HG03159 (cell line): ENCODE data around the gene ATF7IP2.
"Not testable (repeated sequence)": the region's sequence is repeated elsewhere in the genome, so short reads cannot be mapped to it uniquely, and the experiment has no call there.

Experiments
- ATAC-seq: cut with Tn5 transposase; IDR thresholded peaks from one replicate; pipeline ENCODE4 v1.9.1; 2021; ENCODE audit warnings: mild to moderate bottlenecking, moderate library complexity; ENCODE audit not compliant: unreplicated experiment

Gene ATF7IP2

DNA sequence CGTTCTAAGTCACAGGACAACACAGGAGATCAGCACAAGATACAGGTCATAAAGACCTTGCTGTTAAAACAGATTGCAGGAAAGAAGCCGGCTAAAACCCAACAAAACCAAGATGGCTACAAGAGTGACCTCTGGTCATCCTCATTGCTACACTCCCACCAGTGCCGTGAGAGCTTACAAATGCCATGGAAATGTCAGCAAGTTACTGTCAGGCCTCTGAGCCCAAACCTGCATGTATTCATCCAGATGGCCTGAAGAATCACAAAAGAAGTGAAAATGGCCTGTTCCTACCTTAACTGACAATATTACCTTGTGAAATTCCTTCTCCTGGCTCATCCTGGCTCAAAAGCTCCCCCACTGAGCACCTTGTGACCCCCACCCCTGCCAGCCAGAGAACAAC lies 119.4 kb downstream of the ATF7IP2 start:
- not testable (repeated sequence) for ATAC-seq

DNA sequence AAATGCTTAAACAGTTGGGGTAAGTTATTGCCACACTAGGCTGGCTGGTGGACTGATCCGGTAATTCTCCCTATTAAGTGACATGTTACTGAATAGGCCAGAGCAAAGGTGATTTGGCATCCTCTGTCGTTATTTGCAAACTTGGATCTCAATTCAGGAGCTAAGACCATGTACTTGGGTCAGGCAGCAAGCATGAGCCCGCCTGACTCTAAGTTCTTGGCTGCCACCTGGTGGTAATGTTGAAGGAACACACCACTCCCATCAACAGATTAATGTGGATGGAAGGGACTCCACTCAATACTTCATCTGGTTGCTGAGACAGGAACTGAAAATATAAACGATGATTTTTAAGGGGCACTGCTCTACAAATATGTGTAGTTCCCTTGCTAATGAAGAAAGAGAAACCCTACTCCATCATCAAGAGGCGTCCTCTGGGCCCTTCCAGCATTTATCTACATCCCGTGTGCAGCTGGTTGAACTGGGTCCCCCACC lies 123.7 kb downstream of the ATF7IP2 start:
- peak; percentile 72 for ATAC-seq

DNA sequence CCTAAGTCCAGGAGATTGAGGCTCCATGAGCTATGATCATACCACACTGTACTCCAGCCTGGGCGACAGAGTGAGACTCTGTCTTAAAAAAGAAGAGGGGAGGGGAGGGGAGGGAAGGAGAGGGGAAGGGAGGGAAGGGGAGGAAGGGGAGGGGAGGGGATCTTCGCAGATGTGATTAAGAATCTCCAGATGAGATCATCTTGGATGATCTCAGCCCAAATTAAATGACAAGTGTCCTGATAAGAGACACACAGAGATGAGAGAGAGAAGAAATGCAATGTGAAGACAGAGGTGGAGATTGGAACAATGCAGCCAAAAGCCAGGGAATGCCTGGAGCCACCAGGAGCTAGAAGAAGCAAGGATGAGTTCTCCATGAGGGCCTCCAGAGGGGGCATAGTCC lies 124.4 kb downstream of the ATF7IP2 start:
- no peak for ATAC-seq

DNA sequence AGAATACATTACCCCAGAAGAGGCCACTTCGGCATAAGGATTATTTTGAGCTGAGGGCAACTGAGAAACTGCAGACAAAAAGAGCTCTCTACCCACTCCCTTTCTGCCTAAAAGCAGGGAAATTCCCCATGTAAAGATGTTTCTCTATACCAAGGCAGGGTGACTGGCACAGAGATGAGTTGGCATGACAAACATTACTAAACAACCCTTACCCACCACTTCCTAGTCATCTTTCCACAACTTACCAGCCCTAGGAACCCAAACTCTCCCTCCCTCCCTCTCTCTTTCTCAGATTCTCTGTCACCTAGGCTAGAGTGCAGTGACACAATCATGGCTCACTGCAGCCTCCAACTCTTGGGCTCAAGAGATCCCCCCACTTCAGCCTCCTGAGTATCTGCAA lies 126.0 kb downstream of the ATF7IP2 start:
- ATAC-seq = no peak

DNA sequence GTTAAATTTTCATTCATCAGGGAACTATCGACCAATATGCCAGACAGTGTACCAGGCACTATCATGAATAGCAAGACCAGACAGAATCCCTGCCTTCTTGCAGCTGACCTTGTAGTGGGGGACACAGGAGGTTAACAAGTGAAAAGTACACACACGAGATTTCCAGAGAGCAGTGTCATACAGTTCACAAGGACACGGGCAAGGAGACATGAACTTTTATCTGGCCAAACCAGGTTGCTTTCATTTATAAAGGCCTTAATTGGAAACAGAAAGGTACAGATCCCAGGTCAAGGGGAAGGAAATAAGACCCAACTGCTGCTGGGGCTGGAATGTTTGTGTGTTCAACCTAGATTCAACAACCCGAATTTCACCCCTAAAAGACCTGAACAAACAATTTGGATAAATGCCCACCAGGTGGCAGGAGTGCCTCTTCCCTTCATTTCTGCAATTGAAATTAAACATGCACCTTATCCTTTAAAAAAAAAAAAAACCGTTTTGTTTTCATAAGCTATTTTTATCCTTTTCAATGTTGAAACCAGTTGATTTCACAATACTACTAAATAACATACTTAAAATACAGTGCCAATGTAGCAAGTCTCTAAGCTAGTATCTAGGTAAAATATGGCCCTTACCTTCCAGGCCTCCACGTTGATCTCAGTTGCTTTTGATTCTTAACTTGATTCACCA lies 128.7 kb downstream of the ATF7IP2 start:
- no peak for ATAC-seq

DNA sequence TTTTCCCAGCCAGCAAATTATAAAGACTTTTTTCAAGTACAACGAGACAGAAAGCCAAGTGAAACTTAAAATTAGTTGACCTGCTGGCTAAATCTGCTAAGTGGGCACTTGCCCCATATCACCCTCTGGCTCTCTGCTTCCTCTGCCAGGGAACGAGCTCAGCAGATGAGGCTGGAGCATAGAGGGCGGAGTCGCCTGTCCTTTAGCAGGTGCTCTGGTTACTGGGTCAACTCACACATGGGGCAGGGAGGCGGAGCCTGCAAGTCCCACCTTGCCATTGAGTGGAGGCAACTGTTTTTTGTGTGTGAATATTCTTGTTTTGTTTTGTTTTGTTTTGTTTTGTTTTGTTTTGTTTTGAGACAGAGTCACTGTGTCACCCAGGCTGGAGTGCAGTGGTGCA lies 132.0 kb downstream of the ATF7IP2 start:
- no peak for ATAC-seq

- ATAC-seq = no peak
Observed at GRCh38 chr16:10518479-10519041, 132.7 kb downstream of the ATF7IP2 start.

- no peak for ATAC-seq
Observed at GRCh38 chr16:10519297-10519696, 133.4 kb downstream of the ATF7IP2 start.

- ATAC-seq = no peak
Observed at GRCh38 chr16:10519929-10520868, 134.3 kb downstream of the ATF7IP2 start.

GRCh38 chr16:10520869-10521578 lies 135.2 kb downstream of the ATF7IP2 start:
- no peak for ATAC-seq

DNA sequence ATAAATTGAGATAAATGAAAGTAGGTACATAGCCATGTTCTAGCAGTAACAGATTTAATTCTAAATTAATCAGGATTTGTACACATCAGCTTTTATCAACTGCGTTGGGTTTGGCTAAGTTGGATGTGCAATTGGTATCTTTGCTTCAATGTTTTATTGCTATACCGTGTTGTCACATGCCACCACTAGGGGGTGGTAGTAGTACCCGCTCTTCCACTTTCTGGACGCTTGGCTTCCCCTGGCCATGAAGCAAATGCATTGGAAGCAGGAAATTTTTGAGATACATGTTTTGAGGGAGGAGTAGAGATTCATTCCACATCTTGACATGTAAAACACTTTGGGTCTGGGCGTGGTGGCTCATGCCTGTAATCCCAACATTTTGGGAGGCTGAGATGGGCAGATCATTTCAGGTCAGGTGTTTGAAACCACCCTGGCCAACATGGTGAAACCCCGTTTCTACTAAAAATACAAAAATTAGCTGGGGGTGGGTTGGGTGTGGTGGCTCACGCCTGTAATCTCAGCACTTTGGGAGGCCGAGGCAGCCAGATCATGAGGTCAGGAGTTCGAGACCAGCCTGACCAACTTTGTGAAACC lies 135.9 kb downstream of the ATF7IP2 start:
- ATAC-seq = no peak

DNA sequence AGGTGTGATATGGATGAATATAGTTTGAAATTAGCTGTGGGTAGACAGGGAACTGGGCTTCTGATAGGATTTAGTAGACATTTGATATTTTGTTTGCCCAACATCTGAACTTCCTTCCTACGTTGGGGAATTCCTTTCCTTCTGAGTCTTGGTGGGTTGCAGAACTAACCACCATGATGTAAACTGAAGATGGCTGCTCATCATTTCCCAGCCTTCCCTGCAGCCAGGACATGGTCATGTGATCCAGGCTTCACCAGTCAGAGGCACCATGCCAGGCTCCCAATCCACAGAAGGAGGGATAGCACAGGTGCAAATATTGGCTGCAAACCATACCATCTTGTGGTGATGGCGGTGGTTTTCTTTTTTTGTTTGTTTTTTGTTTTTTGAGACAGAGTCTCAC lies 137.1 kb downstream of the ATF7IP2 start:
- no peak for ATAC-seq

- ATAC-seq = no peak
Observed at GRCh38 chr16:10525214-10525825, 139.5 kb downstream of the ATF7IP2 start.

- ATAC-seq = no peak
Observed at GRCh38 chr16:10526962-10527361, 141.1 kb downstream of the ATF7IP2 start.

- ATAC-seq = no peak
Observed at GRCh38 chr16:10528635-10529034, 142.8 kb downstream of the ATF7IP2 start.

DNA sequence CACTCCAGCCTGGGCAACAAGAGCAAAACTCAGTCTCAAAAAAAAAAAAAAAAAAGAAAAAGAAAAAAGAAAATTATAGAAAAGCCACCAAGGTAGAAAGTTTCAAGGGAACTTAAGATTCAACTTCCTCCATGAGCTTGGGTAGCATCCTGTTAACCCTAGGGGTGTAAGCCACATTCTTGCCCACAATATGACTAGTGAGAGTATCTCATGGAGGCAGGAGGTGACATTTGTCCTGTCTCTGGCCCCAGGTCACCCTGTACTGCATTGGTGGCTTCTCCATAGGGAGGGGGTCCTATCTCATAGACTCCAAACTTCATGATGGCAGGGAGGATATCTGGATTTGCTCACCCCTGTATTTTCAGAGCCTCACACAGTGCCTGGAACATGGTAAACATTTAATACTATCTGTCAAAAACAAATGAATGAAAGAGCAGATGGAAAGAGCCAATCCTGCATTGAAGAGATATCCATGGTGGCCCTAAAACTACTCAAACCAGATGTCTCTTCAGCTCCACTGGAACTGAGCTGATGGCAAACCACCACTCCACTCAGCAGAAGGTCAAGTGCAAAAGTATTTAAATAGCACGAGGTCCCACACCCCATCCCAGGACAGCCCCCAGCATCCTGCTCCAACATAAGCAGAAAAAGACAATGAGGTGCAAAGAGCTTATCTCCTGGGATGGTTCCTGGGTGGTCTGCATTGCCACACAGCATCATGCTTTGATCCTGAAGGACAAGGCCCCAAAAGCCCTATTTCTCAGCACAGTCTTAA lies 144.2 kb downstream of the ATF7IP2 start:
- ATAC-seq = no peak

GRCh38 chr16:10530685-10531084 lies 144.8 kb downstream of the ATF7IP2 start:
- no peak for ATAC-seq

- no peak for ATAC-seq
Observed at GRCh38 chr16:10531582-10531981, 145.7 kb downstream of the ATF7IP2 start.
